Left ventricle myocardium inferior (tissue), 1 donor: ENCODE results near the gene LSM3. TPM values are rescaled to one million over a fixed set of nuclear protein-coding genes. Genes with fewer than 3 reads are reported as not detected.

Source experiments
- DNase-seq: peaks from one replicate; pipeline ENCODE4 v3.0.0-alpha.2; 2020
- H3K27ac ChIP-seq: fragments of 200-600 bp; replicated peaks from 2 replicates; pipeline ENCODE4 v1.8.0; 2021
- H3K27me3 ChIP-seq: fragments of 200-600 bp; 2 replicates; pipeline ENCODE4 v1.8.0; 2021; ENCODE audit warnings: low read depth
- H3K36me3 ChIP-seq: fragments of 200-600 bp; 2 replicates; pipeline ENCODE4 v1.8.0; 2021
- H3K4me1 ChIP-seq: fragments of 200-600 bp; 2 replicates; pipeline ENCODE4 v1.8.0; 2021
- H3K4me3 ChIP-seq: fragments of 200-600 bp; 2 replicates; pipeline ENCODE4 v1.8.0; 2021; ENCODE audit warnings: mild to moderate bottlenecking, moderate library complexity
- H3K9me3 ChIP-seq: fragments of 200-600 bp; replicated peaks from 2 replicates; pipeline ENCODE4 v1.8.0; 2021
- CTCF ChIP-seq: fragments of 200-600 bp; IDR thresholded peaks from 2 replicates; pipeline ENCODE4 v1.8.0; 2021; ENCODE audit warnings: antibody characterized with exemption, mild to moderate bottlenecking, borderline replicate concordance
- intact Hi-C: fragments of 100-400 bp; cut with micrococcal nuclease; formaldehyde crosslinking; loops from one replicate; pipeline ENCODE4 v1.11.0; 2022
- total RNA-seq: library from RNA; stranded (reverse); fragmentation: NEBNext Ultra II Directional; extraction: Animal tissue kit (Norgen Biotek cat#: 25700); gene quantifications from one replicate; pipeline ENCODE4 v1.2.1, GENCODE V29; 2021
- donor health status: DM: no; HTN: yes; CAD: no; lungs with severe emphysema.

Gene LSM3
- total RNA-seq, 1 donor from 2014 or later, result 16.8 TPM

DNA sequence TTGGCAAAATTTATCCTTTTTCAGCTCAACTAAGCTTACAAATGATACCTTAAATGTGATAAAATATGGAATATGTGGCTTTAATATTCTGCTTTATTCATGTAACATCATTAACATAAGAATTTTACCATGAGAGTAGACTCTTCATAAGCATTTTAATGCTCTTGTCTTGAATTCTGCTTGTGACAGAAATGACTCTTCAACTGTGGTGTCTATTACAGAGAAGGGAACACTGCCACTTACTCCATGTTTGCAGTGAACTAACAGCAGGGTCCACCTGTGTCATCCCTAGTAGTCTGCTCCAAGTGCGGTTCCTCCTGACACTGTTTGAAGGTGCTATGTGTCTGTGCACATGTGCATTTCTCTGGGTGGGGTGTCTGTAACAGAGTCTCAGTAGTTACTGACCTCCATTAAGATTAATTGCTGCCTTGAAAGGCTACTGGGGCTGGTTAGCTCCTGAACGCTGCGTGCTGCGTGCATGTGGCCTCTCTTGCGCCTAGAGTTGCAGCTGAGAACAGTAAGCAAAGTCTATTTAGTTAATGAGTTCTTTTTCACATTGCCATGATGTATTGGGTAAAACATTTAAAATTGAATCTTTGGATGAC, 8.3 kb downstream of the LSM3 start:
- H3K27ac ChIP-seq, result no peak overlapping the region
- DNase-seq, result no peak
- H3K9me3 ChIP-seq, result no peaks in the 10 kb centered on the region
- no peak overlapping the region for H3K4me3 ChIP-seq
- peaks cover 60% of the 10 kb centered on the region for H3K36me3 ChIP-seq
- no peaks in the 10 kb centered on the region for H3K27me3 ChIP-seq
- no peaks in the 10 kb centered on the region for H3K4me1 ChIP-seq
- intact Hi-C loops, result no loop called here
- TF ChIP-seq CTCF, result no peak

DNA sequence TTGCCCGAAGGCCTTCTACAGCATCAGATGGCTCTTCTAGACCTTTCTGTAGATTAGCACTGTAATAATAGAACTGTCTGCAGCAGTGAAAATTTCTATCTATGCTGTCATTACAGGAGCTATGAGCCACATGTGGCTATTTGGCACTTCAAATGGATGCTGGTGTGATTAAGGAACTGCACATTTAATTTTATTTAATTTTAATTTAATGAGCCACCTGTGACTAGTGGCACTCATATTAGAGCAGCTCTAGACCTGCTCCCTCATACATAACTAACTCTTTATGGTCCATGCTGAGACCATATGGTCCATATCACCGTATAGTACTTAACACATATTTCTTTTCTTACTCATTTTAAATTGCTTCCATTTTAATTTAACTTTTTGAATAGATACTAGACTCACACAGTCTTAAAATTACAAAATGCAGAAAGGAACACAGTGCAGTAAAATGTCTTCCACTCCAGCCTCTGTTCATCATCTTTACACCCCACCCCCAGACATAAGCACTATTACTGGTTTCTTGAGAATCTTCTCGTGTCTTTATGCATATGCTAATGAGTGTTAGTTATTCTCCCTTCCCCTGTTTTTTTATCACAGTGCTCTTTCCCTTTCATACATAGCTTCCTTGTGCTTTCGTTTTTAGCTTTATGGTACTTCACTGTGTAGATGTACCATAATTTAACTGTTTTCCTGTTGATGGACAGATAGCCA, 9.6 kb downstream of the LSM3 start:
- Histone ChIP-seq H3K27ac (no peak overlapping the region), H3K27me3 (no peaks in the 10 kb centered on the region), H3K4me1 (no peaks in the 10 kb centered on the region), H3K9me3 (no peaks in the 10 kb centered on the region), H3K4me3 (no peak overlapping the region), H3K36me3 (peaks cover 47% of the 10 kb centered on the region)
- intact Hi-C loops, result no loop called here
- no peak for TF ChIP-seq CTCF
- no peak for DNase-seq

GRCh38 chr3:14194865-14195264, 16.2 kb downstream of the LSM3 start:
- Histone ChIP-seq H3K9me3 (no peaks in the 10 kb centered on the region), H3K4me3 (no peak overlapping the region), H3K27ac (no peak overlapping the region), H3K4me1 (no peaks in the 10 kb centered on the region), H3K27me3 (no peaks in the 10 kb centered on the region), H3K36me3 (peaks cover 25% of the 10 kb centered on the region)
- no peak for TF ChIP-seq CTCF
- intact Hi-C loops, result no loop called here
- DNase-seq, result no peak

DNA sequence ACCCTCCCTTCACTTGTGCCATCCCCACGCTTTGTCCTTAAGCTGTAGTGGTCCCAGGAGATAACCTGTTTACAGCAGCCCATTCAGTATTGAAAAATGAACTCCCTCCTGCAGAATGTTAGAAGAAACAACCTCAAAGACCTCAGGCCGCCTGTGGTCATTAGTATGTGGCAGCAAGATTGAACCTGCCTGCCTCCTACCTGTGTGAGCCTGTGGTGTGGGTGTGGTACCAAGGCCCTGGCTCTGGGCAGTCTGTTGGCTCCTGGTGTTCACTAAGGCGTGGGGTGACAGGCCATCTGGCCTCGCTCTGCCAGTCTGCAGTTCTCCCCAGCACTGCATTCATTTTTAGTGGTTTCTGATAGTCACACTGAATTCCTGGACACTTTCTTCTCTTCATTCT, 21.0 kb downstream of the LSM3 start:
- no peak for TF ChIP-seq CTCF
- intact Hi-C loops, result loop anchor here (5.0 kb wide), 1 partner anchor 263 kb away; no protein-coding TSS in a partner anchor
- Histone ChIP-seq H3K4me1 (peaks cover 15% of the 10 kb centered on the region), H3K27ac (no peak overlapping the region), H3K36me3 (peaks cover 26% of the 10 kb centered on the region), H3K27me3 (no peaks in the 10 kb centered on the region), H3K9me3 (no peaks in the 10 kb centered on the region), H3K4me3 (no peak overlapping the region)
- no peak for DNase-seq

- DNase-seq, result no peak
- TF ChIP-seq CTCF, result no peak
- no peak overlapping the region for H3K4me3 ChIP-seq
- intact Hi-C loops, result loop anchor here (5.0 kb wide), 1 partner anchor 262 kb away; no protein-coding TSS in a partner anchor
- no peak overlapping the region for H3K27ac ChIP-seq
- H3K36me3 ChIP-seq, result peaks cover 21% of the 10 kb centered on the region
- H3K9me3 ChIP-seq, result no peaks in the 10 kb centered on the region
- peaks cover 22% of the 10 kb centered on the region for H3K4me1 ChIP-seq
- no peaks in the 10 kb centered on the region for H3K27me3 ChIP-seq
Observed at GRCh38 chr3:14200276-14200675, 21.7 kb downstream of the LSM3 start.
